NCI-H1105 (cell line): Measurements from ENCODE around the gene TPP1.
A peak's percentile ranks its signal among the peaks of the same experiment; 100 is the strongest.

Experiments
- DNase-seq: peaks from one replicate; lab custom pipeline; 2025; lab: John Stamatoyannopoulos, UW

The TPP1 gene

GRCh38 chr11:6611092-6611962 lies 7.9 kb downstream of the TPP1 start:
- no peak for DNase-seq

- DNase-seq = no peak
Observed at GRCh38 chr11:6610591-6610990, 8.6 kb downstream of the TPP1 start.

- DNase-seq = no peak
Observed at GRCh38 chr11:6609502-6610015, 9.7 kb downstream of the TPP1 start.

- no peak for DNase-seq
Observed at GRCh38 chr11:6608726-6609501, 10.3 kb downstream of the TPP1 start.

- no peak for DNase-seq
Observed at GRCh38 chr11:6608011-6608410, 11.2 kb downstream of the TPP1 start.

GRCh38 chr11:6607190-6607795 lies 11.9 kb downstream of the TPP1 start:
- DNase-seq = no peak

- DNase-seq = peak; percentile 3
Observed at GRCh38 chr11:6606471-6607189, 12.6 kb downstream of the TPP1 start.

GRCh38 chr11:6604790-6605189 lies 14.4 kb downstream of the TPP1 start:
- DNase-seq = no peak

- no peak for DNase-seq
Observed at GRCh38 chr11:6604081-6604626, 15.1 kb downstream of the TPP1 start.

GRCh38 chr11:6603287-6604080 lies 15.7 kb downstream of the TPP1 start, which contains the start of the genes ILK and RRP8:
Gene ILK, plus strand, starts transcription at chr11:6603774. Its CDS starts 498 bp downstream, at chr11:6604272.
Gene RRP8, minus strand, starts transcription at chr11:6603616. Its CDS starts 114 bp downstream, at chr11:6603502.
- DNase-seq = peak; percentile 84

GRCh38 chr11:6602096-6602940 lies 16.9 kb downstream of the TPP1 start:
- no peak for DNase-seq

- no peak for DNase-seq
Observed at GRCh38 chr11:6601041-6601461, 18.2 kb downstream of the TPP1 start.

GRCh38 chr11:6599881-6600390 lies 19.3 kb downstream of the TPP1 start:
- no peak for DNase-seq

- DNase-seq = no peak
Observed at GRCh38 chr11:6599449-6599848, 19.8 kb downstream of the TPP1 start.

- DNase-seq = no peak
Observed at GRCh38 chr11:6598555-6598954, 20.7 kb downstream of the TPP1 start.

GRCh38 chr11:6596239-6596877 lies 22.9 kb downstream of the TPP1 start:
- no peak for DNase-seq

- DNase-seq = no peak
Observed at GRCh38 chr11:6594142-6594768, 25.0 kb downstream of the TPP1 start.

- no peak for DNase-seq
Observed at GRCh38 chr11:6588018-6588417, 31.2 kb downstream of the TPP1 start.
